A673 (cell line): ENCODE results near the gene ZEB2.

ENCODE experiments used
- EZH2 ChIP-seq: fragments of 200-600 bp; sonication (generic); IDR thresholded peaks from 2 replicates; pipeline ENCODE4 v1.6.1; 2017; ENCODE audit warnings: borderline replicate concordance, low read depth, mild to moderate bottlenecking, mixed read lengths, antibody characterized with exemption, low read length; ENCODE audit not compliant: poor library complexity, severe bottlenecking
- TF ChIP-seq, protein P1 (sequence below): fragments of 300-800, 200-600 bp; sonication (generic); conservative IDR thresholded peaks from 2 replicates; pipeline ENCODE4 v1.5.1; 2017; ENCODE audit warnings: low read depth, mild to moderate bottlenecking, antibody characterized with exemption, low read length, moderate library complexity, mixed read lengths

- TF ChIP-seq, protein P1, sequence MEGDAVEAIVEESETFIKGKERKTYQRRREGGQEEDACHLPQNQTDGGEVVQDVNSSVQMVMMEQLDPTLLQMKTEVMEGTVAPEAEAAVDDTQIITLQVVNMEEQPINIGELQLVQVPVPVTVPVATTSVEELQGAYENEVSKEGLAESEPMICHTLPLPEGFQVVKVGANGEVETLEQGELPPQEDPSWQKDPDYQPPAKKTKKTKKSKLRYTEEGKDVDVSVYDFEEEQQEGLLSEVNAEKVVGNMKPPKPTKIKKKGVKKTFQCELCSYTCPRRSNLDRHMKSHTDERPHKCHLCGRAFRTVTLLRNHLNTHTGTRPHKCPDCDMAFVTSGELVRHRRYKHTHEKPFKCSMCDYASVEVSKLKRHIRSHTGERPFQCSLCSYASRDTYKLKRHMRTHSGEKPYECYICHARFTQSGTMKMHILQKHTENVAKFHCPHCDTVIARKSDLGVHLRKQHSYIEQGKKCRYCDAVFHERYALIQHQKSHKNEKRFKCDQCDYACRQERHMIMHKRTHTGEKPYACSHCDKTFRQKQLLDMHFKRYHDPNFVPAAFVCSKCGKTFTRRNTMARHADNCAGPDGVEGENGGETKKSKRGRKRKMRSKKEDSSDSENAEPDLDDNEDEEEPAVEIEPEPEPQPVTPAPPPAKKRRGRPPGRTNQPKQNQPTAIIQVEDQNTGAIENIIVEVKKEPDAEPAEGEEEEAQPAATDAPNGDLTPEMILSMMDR = no peak
- TF ChIP-seq EZH2 = no peak
Measured at GRCh38 chr2:144451443-144451842, 68.5 kb downstream of the ZEB2 start.
